Posterior cingulate gyrus (tissue), 11 donors: Measurements from ENCODE around the gene AZI2.

ENCODE experiments used
- DNase-seq, 10 donors: peaks; one replicate each; pipeline versions ENCODE4 v3.0.0 to v3.0.0-alpha.2; 2020 to 2021; ENCODE audit warnings: mixed read lengths in 3 of 10
- intact Hi-C: fragments of 100-400 bp; cut with DNase I; formaldehyde crosslinking; loops from one replicate; pipeline ENCODE4 v1.15.1; 2023

Gene AZI2

GRCh38 chr3:28348629-28349468, at the start of gene AZI2, which contains the start of gene ZCWPW2:
Gene AZI2 (minus strand): TSS chr3:28348824. CDS start chr3:28340617, 8,207 bp downstream.
Gene ZCWPW2 (plus strand): TSS chr3:28348721. CDS start chr3:28413069, 64,348 bp downstream.
- intact Hi-C loops = loop anchor here (5.0 kb wide), 1 partner anchor 107 kb away; the partner anchor contains the start of gene CMC1
- peak; percentile 85 to 99 (median 90) for DNase-seq

GRCh38 chr3:28388978-28389377, 40.4 kb upstream of the AZI2 start:
- intact Hi-C loops = no loop called here
- no peak for DNase-seq

- no peak for DNase-seq
- intact Hi-C loops = no loop called here
Observed at GRCh38 chr3:28386049-28386448, 37.4 kb upstream of the AZI2 start.

- intact Hi-C loops = no loop called here
- DNase-seq = no peak
Observed at GRCh38 chr3:28376424-28376823, 27.8 kb upstream of the AZI2 start.

- intact Hi-C loops = loop anchor here (5.0 kb wide), 1 partner anchor 107 kb away; the partner anchor contains the start of gene CMC1
- DNase-seq = peak in 1 of 10 donors; percentile 70
Observed at GRCh38 chr3:28349469-28350000, 911 bp upstream of the AZI2 start.

GRCh38 chr3:28348265-28348628, 377 bp downstream of the AZI2 start:
- DNase-seq = no peak
- intact Hi-C loops = loop anchor here (5.0 kb wide), 1 partner anchor 106 kb away; the partner anchor contains the start of gene CMC1

GRCh38 chr3:28347374-28348264, 1.0 kb downstream of the AZI2 start:
- intact Hi-C loops = loop anchor here (5.0 kb wide), 1 partner anchor 105 kb away; the partner anchor contains the start of gene CMC1
- no peak for DNase-seq

- intact Hi-C loops = loop anchor here (5.0 kb wide), 1 partner anchor 103 kb away; the partner anchor contains the start of gene CMC1
- DNase-seq = no peak
Observed at GRCh38 chr3:28345690-28346089, 2.9 kb downstream of the AZI2 start.

- no peak for DNase-seq
- intact Hi-C loops = no loop called here
Observed at GRCh38 chr3:28343144-28343543, 5.5 kb downstream of the AZI2 start.

GRCh38 chr3:28337230-28337629, 11.4 kb downstream of the AZI2 start:
- intact Hi-C loops = no loop called here
- no peak for DNase-seq

GRCh38 chr3:28335246-28335645, 13.4 kb downstream of the AZI2 start:
- no peak for DNase-seq
- intact Hi-C loops = no loop called here

- intact Hi-C loops = no loop called here
- DNase-seq = no peak
Observed at GRCh38 chr3:28334552-28334951, 14.1 kb downstream of the AZI2 start.

- DNase-seq = no peak
- intact Hi-C loops = loop anchor here (5.0 to 10.0 kb wide), 2 partner anchors 616 to 1014 kb away; no protein-coding TSS in a partner anchor
Observed at GRCh38 chr3:28328188-28329151, 20.2 kb downstream of the AZI2 start.

- intact Hi-C loops = loop anchor here (5.0 to 10.0 kb wide), 2 partner anchors 614 to 1012 kb away; no protein-coding TSS in a partner anchor
- no peak for DNase-seq
Observed at GRCh38 chr3:28326458-28326926, 22.1 kb downstream of the AZI2 start.

GRCh38 chr3:28322464-28322863, 26.2 kb downstream of the AZI2 start:
- intact Hi-C loops = loop anchor here (10.0 kb wide), 1 partner anchor 1008 kb away; no protein-coding TSS in a partner anchor
- no peak for DNase-seq

GRCh38 chr3:28320981-28321380, 27.6 kb downstream of the AZI2 start:
- no peak for DNase-seq
- intact Hi-C loops = loop anchor here (10.0 kb wide), 1 partner anchor 1006 kb away; no protein-coding TSS in a partner anchor

- intact Hi-C loops = no loop called here
- DNase-seq = peak in 1 of 10 donors; percentile 11
Observed at GRCh38 chr3:28317438-28318022, 31.1 kb downstream of the AZI2 start.

GRCh38 chr3:28316226-28316625, 32.4 kb downstream of the AZI2 start:
- intact Hi-C loops = no loop called here
- no peak for DNase-seq

- DNase-seq = no peak
- intact Hi-C loops = no loop called here
Observed at GRCh38 chr3:28315711-28316110, 32.9 kb downstream of the AZI2 start.
